AG04449 (cell line): ENCODE data around the gene SEMA5A.

Source experiments
- CTCF ChIA-PET: fragments of 350-600 bp; formaldehyde crosslinking; extraction: SDS; loops from one replicate; lab custom pipeline; 2021; ENCODE audit warnings: antibody characterized with exemption; lab: Yijun Ruan, JAX
- POLR2A ChIA-PET: fragments of 400-600, 350-600 bp; formaldehyde crosslinking; extraction: SDS; loops from one replicate; lab custom pipeline; 2020; ENCODE audit warnings: antibody characterized with exemption, inconsistent platforms; lab: Yijun Ruan, JAX
- DNase-seq: peaks from one replicate; pipeline ENCODE4 v3.0.0-alpha.2; 2010; ENCODE audit warnings: low read depth, low spot score
- H3K4me3 ChIP-seq: 2 replicates; pipeline ENCODE4 v1.5.1; 2011; ENCODE audit warnings: low read depth, mild to moderate bottlenecking, control low read depth, low read length
- TF ChIP-seq, protein P1 (sequence below): IDR thresholded peaks from one replicate; pipeline ENCODE4 v1.5.1; 2011; ENCODE audit warnings: mild to moderate bottlenecking, moderate library complexity, low read length, control low read depth, inconsistent platforms; ENCODE audit not compliant: insufficient read depth; ENCODE audit errors: missing control alignments

The SEMA5A gene

DNA sequence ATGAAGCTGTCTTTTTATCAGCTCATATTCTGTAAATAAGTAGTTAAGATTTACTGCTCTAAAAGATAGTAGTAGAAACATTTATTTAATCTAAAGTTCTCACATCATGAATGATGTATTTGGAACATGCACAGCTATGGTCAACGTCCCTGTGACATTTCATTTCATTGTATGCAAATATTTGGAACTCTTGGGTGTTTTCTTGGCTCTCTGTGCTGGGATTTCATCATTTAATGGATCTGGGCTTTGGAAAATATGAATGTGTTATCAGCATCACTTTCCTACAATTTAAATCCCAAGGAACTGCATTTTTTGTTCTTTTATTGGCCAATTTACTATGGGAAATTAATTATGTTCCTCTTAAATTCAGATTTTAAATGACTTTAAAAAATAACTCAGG lies 462.9 kb downstream of the SEMA5A start:
- ChIA-PET POLR2A (no interaction called here), CTCF (no interaction called here)
- TF ChIP-seq, protein P1, sequence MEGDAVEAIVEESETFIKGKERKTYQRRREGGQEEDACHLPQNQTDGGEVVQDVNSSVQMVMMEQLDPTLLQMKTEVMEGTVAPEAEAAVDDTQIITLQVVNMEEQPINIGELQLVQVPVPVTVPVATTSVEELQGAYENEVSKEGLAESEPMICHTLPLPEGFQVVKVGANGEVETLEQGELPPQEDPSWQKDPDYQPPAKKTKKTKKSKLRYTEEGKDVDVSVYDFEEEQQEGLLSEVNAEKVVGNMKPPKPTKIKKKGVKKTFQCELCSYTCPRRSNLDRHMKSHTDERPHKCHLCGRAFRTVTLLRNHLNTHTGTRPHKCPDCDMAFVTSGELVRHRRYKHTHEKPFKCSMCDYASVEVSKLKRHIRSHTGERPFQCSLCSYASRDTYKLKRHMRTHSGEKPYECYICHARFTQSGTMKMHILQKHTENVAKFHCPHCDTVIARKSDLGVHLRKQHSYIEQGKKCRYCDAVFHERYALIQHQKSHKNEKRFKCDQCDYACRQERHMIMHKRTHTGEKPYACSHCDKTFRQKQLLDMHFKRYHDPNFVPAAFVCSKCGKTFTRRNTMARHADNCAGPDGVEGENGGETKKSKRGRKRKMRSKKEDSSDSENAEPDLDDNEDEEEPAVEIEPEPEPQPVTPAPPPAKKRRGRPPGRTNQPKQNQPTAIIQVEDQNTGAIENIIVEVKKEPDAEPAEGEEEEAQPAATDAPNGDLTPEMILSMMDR = no peak
- H3K4me3 ChIP-seq = no peak overlapping the region
- no peak for DNase-seq

DNA sequence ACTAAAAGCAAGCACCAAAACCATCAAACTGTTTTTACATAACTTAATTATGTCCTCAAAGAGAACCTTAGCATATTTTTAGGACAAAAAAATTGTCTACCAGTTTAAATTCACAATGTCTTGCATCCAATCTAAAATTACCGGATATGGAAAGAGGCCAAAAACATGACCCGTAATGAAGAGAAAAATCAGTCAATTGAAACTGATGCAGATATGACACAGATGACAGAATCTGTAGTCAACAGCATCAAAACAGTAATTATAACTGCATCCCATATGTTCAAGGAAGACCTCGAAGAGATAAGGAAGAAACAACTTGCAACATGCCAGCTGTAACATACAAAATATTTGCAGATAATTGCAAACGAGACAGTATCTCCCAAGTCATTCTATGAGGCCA lies 473.2 kb downstream of the SEMA5A start:
- no peak overlapping the region for H3K4me3 ChIP-seq
- TF ChIP-seq, protein P1 = no peak
- POLR2A ChIA-PET = no interaction called here
- DNase-seq = no peak
- CTCF ChIA-PET = no interaction called here

DNA sequence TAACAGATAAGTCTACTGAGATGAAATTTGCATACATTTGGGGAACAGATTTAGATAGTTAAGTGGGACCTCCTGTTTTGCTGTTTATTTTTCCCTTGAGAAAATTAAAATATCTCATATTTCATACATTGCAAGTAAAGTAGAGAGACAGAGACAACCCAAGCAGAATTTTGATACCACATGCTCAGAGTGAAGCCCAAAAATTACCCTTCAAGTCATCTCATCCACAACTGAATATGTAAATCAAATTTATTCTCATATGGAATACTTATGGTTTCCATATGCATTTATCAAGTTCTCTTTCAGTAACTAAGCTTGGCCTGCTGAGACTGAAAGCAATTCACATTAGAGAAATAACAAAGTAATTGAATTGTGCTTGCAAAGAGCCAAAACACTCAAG lies 474.4 kb downstream of the SEMA5A start:
- DNase-seq = no peak
- TF ChIP-seq, protein P1 = no peak
- POLR2A ChIA-PET = no interaction called here
- no peak overlapping the region for H3K4me3 ChIP-seq
- CTCF ChIA-PET = no interaction called here

DNA sequence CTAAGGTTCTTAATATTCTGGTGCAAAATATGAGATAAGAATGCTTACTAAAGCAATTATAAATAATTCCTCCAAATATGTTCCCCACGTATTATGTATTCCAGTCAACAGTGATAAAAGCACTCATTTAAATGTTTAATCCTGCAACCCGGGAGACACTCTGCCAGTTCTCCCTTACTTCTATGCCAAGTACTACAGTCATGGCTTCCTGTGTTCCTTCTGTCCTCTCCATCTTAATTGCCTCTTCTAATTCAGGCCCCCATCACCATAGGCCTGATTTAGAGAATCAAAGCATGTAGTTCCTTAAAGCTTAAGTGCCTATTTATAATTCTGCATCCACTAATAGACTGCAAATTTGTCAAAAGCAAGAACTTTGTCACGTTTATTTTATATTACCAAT lies 474.8 kb downstream of the SEMA5A start:
- POLR2A ChIA-PET = no interaction called here
- CTCF ChIA-PET = no interaction called here
- TF ChIP-seq, protein P1 = no peak

DNA sequence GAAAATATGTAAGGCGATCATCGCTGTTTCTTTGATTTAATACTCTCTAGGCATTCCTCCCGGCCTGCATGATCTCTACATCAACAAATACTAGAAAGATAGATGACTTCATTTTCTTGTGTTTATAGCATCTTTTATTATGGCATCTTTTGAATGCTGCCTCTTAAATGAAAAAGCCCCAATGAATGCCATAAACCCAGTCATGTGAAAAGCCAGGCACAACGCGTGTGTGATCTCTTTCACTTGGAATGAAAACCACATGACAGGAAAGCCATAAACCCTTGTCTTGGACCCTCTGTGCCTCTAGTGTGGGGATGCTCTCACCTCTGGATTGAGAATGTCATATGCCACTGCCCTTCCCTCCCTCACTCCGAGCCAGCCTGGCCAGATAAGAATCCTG lies 476.2 kb downstream of the SEMA5A start:
- H3K4me3 ChIP-seq = no peak overlapping the region
- peak; percentile 68 for DNase-seq
- ChIA-PET POLR2A (no interaction called here), CTCF (no interaction called here)
- TF ChIP-seq, protein P1 = no peak

More for the DNA sequence above, 474.8 kb downstream of the SEMA5A start:
- no peak overlapping the region for H3K4me3 ChIP-seq
- DNase-seq = no peak

DNA sequence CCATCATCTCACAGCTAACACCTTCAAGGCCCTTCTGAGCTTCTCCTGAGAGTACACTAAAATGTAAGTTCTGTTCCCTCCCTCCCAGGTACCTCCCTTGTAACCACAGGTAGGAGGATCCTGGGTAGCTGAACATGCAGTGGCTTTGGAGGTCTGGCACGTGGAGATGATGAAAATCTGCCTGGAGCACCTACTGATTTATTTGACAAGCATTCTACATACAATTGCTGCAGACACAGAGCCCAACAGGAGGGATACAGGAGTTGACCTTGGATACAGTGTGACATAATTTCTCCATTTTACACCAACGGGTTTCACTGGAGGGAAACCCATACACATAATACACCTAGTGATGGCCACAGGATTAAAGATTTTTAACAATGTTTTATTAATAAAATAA lies 478.7 kb downstream of the SEMA5A start:
- no peak for DNase-seq
- TF ChIP-seq, protein P1 = no peak
- ChIA-PET CTCF (interaction anchor here (2.6 kb wide), 1 partner anchor 140 kb away, joined by 6 read pairs; no protein-coding TSS in a partner anchor), POLR2A (no interaction called here)
- no peak overlapping the region for H3K4me3 ChIP-seq
